HG02840 (cell line): ENCODE measurements around the gene USP20.

ENCODE experiments used
- ATAC-seq: cut with Tn5 transposase; IDR thresholded peaks from one replicate; pipeline ENCODE4 v1.9.1; 2021; ENCODE audit warnings: mild to moderate bottlenecking, moderate library complexity, moderate number of reproducible peaks; ENCODE audit not compliant: unreplicated experiment, low FRiP score

The USP20 gene

DNA sequence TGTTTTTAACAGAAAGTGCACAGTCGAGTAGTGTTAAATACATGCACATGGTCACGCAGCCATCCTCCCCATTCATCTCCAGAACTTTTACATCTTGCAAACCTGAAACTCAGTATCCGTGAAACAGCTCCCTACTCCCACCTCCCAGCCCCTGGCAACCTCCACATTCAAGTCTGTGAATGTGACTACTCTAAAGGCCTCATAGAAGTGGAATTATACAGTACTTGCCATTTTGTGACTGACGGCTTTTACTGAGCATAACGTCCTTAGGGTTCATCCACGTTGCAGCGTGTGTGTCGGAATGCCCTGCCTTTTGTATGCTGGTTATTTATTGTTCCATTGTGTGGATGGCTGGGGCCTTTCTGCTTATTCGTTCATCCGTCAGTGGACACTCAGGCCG lies 35.8 kb downstream of the USP20 start:
- no peak for ATAC-seq

DNA sequence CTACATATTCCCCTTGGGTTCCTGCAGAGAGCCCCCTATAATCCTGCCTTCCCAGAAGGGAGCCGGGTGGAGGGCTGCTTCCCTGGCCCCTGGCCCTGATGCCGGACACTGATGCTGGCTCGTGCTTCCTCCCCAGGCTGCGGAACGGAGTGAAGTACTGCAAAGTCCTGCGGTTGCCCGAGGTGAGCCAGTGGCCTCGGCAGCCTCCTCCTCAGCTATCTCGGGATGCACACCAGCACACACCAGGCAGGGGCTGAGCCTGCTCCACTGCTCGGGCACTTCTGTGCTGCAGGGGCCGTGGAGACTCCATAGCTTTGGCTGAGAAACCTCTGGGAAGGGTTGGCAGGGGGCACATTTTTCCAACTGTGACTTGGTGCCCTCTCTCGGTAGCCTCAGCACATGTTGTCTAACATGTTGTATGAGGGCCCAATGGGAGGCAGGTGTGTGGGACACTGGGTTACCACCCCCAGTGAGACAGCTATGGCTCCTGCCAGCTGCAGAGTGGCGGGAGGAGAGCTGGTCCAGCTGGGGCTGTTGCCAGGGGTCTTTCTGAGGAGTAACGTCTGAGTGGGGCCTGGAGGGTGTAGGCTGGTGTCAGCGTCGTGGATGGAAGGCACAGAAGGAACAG lies 38.4 kb downstream of the USP20 start:
- ATAC-seq, result no peak

DNA sequence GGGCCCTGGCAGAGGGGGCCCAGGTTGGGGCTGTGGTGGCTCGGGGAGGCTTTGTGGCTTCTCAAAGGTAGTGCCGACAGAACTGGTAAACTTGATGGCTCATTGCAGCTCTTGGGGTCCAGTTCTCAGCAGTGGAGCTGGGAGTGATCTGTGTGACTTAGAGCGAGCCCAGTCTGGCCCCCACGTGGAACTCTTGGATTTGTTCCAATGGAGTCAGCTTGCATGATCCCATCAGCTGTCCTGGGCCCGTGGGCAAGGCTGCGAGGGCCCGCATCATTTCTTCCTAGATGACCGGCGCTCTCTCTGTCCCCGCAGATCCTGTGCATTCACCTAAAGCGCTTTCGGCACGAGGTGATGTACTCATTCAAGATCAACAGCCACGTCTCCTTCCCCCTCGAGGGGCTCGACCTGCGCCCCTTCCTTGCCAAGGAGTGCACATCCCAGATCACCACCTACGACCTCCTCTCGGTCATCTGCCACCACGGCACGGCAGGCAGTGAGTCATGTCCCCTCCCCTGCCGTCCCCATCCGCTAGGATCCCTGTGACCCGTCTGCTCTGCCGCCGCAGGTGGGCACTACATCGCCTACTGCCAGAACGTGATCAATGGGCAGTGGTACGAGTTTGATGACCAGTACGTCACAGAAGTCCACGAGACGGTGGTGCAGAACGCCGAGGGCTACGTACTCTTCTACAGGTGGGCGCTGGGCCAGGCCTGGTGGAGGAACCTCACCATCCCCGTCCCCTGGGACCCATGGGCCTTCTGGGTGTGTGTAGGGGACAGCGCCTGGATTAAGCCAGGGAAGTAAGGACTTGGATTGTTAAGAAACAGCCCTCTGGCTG lies 39.2 kb downstream of the USP20 start:
- ATAC-seq, result no peak

DNA sequence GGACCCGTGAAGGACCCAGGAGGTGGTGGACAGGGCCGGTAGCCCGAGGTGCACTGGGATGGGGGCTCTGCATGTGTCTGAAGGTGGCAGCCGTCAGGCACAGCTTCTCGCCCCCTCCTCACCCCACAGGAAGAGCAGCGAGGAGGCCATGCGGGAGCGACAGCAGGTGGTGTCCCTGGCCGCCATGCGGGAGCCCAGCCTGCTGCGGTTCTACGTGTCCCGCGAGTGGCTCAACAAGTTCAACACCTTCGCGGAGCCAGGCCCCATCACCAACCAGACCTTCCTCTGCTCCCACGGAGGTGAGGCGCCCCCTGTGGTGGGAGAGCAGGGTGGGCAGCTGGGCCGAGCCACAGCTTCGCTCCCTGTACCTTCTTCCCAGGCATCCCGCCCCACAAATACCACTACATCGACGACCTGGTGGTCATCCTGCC lies 39.9 kb downstream of the USP20 start:
- no peak for ATAC-seq

DNA sequence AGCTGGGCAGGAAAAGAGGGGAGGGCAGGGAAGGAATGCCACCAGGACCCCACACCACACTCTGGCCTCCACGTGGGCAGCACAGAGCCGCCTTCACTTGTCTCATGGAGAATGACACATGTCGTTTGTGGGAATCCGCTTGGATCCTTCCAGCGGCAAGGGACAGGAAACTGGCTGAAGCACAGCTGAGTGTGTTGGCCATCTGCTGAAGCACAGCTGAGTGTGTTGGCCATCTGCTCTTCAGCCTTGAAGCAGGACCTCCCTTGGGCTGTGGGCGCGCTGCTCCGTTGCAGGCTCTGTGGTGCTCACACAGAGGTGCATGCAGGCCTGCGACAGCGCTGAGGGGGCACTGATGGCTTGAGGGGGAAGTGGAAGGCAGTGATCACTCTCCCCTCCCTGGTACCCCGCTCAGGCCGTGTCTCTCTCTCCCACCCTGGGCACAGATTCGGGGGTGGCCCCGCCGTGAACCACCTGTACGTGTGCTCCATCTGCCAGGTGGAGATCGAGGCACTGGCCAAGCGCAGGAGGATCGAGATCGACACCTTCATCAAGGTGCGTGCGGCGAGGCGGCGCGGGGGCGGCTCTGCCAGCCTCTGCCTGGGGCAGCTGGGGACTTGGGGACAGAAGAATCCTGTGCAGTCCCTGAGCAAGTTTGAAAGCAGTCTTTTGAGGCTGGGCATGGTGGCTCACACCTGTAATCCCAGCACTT lies 40.6 kb downstream of the USP20 start:
- ATAC-seq, result no peak

DNA sequence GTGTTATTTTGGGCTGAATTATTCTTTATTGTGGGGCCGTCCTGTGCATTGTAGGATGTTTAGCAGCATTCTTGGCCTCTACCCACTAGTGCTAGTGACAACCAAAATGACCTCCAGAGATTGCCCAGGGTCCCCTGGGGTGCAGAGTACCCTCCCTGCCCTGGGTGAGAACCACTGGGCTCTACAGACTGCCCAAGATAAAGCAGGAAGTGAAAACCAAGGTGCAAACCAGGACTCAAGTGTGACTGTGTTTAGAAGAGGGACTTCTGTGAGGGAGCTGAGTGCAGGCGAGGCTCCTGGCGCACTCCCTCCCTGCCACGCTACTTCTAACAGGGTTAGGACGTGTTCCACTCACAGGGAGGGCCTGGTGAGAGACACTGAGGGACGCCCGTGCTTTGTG lies 41.6 kb downstream of the USP20 start:
- ATAC-seq, result no peak

DNA sequence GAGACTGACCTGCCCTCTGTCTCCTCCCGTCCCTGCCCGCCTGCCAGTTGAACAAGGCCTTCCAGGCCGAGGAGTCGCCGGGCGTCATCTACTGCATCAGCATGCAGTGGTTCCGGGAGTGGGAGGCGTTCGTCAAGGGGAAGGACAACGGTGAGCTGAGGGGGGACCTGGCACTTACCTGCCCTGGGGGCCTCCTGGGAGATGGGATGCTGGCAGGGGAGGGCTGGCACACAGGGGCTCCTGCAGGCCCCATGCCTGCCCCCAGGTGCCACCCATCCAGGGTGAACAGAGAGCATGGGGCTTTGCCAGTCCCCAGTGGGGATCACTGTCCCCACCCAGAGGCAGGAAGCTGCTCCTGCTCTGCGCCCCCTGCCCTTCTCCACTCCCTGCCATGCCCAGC lies 43.0 kb downstream of the USP20 start:
- no peak for ATAC-seq

DNA sequence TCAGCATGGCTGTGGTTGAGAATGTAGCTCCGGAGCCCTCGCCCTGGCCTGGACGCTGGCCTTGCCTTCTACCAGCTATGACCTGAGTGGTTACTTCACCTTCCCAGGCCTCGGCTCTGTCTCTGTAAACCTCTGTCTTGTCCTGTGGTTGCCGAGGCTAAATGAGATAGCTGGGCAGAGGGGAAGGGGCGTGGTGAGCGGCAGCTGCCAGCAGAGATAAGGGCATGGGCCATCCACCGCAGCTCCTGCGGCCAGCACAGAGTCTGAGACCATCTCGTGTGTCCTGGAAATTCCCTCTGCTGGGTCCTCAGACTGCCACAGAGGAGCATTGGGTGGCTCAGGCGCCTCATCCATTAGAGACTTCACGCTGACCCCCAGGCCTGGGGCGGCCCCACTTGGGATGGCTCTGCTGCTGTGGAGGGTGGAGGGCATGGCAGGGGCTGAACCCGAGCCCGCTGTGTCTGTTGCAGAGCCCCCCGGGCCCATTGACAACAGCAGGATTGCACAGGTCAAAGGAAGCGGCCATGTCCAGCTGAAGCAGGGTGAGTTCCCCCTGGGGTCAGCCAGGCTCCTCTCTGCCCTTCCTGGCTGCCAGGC lies 43.9 kb downstream of the USP20 start:
- no peak for ATAC-seq

DNA sequence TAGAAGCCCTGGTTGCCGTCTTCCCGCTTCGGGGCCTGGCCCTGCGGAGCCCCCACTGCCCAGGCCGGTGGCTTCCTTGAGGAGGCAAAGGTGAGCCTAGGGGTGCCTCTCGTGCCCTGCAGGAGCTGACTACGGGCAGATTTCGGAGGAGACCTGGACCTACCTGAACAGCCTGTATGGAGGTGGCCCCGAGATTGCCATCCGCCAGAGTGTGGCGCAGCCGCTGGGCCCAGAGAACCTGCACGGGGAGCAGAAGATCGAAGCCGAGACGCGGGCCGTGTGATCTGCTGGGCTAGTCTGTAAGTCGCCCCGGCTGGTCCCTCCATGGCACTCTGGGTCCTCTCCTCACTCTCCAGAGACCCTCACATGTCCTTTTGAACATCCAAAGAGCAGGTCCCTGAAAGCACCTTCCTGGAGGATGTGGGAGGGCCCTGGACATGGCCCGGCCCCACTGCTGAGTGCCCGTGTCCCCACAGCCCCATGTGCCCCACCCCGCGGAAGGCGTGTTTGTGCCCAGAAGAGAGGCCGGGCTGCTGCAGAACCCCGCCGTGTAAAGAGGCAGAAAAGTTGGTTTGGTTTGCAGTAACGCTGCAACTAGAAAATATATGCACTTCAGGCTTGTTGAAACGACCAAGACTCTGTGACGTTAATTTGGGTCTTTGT lies 44.9 kb downstream of the USP20 start:
- ATAC-seq, result no peak

DNA sequence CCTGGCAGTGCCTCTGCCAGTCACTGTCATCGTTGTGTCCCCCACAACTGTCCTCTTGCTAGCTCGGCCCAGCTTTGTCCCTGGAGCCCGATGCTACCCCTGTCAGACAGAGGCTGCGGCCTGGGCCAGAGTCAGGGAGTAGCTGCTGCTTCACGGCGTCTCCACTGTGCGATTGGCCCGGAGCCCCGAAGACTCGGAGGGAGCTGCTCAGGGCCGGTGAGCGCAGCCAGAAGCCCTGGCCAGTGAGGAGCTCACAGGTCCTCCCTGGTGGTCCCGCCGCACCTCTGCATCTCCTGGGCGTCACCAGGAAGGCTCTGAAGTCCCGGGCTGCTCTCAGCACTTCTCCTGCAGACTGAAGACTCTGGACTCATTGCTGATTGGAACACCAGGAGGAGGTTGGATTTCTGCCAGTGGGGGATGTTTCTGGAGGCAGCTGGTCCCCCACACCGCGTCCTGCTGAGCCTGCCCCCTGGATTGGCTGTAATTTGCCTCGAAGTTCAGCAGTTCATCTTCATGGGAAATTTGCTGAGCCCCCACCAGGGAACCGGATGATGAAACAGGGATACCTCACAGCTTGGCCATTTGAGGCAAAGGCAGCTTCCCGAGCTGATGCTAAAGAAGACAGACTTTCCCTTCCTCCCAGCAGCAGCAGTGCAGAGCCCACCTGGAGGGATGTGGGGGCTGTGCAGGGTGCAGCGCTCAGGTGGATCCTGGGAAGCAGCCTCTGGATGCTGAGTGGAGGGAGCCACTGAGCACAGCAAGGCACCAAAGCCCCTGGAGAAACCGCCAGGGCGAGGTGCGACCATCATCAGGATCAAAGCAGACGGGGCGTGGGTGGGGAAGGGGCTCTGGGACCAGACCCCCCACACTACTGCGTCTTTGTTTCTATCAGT lies 45.6 kb downstream of the USP20 start:
- ATAC-seq, result no peak

DNA sequence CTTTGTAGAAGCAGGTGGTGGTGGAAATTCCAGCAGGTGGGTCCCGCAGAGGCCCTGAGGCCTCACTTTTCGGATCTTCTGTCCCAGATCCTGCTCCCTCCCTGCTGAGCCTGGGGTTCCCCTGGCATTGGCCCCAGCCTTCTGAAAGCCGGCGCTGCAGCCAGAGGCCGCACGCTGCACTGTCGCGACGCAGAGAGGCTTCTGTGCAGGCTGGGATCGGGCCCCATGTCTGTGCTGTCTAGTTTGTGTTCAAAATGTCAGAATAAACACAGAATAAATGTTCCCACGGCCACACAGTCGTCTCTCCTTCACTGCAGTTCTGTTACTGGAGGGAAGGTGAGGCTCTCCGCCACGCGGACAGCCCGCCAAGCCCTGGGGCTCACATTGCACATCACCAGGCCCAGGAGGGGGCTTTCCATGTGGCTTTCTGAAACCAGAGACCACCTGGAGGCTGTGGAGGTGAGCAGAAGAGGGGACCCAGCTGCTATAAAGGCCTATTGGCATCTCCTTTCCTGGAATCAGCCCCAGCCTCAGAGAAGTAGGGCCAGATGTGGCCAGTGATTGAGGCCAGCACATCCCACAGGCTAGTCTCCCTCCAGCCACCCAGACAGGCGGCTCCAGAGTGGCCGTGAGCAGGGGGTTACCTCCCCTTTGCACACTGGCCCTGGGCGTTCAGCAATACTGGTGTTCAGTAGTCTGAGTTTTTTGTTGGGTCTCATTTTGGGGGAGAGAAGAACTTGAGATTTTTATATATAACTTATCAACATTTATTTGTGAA lies 46.5 kb downstream of the USP20 start:
- no peak for ATAC-seq

DNA sequence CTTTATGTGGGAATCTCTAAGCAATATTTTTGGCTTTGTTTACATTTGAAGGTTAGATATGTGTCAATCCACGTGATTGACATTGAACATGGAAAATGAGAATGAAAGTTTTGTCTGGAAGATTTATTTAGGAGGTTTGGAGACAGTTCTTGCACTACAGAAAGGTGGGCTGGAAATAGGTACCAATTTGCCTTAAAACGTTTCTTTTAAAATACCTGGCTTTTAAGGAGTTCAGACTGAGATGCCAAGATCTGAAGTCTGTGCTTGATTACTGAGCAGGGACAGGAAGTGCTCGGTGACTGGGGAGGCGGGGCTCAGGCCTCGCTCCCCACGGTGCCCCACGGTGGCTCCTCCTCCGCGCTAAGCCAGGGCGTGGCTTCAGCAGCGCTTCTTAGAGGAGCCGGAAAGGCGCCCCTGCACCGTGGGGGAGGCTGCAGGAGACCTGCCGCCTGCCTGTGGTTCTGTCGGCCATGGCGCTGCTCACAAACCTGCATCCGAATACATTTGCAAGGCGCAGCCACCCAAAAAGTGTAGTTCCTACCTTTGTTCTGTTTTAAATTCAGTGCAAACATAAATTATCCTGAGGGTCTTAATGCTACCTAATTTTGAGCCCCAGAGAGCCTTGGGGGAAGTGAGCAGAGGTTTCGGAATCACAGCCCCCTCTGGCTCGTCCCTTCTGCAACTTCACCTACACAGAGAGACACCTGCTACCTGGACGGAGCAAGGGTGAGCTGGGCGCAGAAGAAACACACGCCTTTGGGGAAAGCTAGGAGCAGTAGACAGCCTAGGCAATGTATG lies 49.2 kb downstream of the USP20 start:
- ATAC-seq, result peak; percentile 30

DNA sequence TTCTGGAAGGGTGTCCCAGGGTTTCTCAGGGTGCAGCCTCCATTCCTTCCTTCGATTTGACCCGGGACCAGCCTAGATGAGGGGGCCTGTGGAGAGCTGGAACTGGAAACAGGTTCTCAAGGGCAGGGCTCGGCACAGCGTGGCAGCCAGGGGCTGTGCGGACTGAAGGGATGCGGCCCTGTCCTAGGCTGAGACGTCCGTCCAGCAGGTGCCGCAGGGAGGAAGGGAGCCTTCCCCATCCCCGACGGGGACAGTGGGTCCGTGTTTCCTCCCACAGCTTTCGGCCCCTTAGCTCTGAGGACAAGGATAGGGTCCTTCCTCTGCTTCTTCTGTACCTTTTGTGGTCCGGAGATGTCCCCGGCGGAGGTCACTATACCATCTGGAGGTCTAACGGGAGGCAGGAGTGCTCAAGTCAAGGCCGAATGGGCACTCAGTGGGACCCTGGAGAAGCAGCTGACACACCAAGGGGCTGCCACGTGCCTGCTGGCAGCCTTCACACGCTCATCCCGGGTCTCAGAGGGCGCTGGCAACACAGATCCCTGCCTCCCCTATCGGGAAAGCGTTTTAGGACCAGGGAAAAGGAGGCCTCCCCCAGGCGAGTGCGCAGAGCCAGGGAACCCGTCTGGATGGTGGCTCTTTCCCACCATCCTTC lies 49.9 kb downstream of the USP20 start:
- ATAC-seq, result no peak

DNA sequence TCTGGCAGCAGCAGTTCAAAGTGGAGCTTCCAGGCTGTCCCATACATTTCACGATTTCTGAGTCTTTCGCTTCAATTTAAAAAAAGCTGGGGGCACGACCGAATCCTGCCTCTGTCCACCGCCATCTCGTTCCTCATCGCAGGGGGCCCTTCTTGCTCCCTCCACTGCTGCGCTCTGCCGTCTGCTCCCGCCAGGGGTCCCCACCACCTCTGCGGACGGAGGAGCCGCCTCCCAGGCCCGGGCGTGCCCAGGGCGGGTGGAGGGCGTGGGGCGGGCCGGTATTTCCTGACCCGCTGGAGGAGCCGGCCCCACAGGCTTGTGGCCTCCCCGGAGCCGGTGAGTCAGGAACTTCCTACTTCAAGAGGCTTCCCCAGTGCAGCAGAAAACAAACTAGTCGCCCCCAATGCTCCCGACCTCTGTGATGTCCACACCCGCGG lies 50.4 kb downstream of the USP20 start:
- ATAC-seq, result no peak

DNA sequence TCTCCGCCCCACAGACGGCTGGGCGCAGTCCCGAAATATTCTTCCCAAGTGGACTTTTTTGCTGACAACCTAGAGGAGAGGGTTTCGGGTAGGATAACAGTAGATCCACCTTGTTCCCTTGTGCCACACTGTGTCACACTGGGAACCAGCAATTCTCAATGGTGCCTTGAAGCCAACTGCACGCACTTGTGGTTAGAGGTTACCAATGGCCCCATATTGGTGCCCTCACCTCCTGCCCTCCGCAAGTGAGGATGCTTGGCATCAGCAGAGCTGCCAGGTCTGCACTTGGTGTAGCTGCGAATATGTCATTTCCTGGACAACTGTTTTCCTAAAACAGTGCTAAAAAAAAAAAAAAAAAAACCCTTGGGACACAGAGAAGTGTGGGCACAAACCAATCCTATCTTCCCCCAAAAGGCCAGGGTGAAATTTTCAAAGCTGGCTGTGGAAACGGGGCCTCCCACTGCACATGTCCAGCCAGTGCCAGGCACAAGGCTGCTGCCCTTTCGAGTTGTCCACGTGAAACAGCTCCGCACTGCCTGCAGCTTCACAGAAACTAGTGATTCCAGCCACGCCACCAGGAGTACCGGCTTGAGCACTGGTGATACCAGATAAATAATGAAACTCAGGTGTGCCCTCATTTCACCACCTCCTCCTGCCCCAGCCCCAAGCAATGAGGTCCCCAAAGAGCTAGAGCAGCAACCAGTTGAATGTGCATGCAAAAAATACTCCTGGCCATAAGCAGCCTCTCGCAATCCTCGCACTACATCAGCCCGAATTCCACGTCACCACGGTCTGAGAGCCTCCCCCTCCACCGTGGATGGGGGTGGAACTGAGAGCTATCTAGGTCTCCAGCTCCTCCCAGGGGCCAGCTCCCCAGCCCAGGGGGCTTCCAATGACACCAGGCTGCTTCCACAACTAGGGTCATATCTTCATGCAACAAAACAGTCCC lies 51.2 kb downstream of the USP20 start:
- ATAC-seq, result no peak
